Heart left ventricle (tissue), 16 donors: ENCODE results near the gene PROCA1. TPM values are rescaled to one million over a fixed set of nuclear protein-coding genes. Genes with fewer than 3 reads are reported as not detected.
A peak's percentile ranks its signal among the peaks of the same experiment; 100 is the strongest.

Experiments
- ATAC-seq, 4 donors: fragments of 200-7000 bp; cut with Tn5 transposase; one replicate each; pipeline ENCODE4 v1.9.1; 2020 to 2022; ENCODE audit warnings: moderate library complexity in 4 of 4, mild to moderate bottlenecking in 3 of 4, moderate number of reproducible peaks in 1 of 4
- DNase-seq, 5 donors: peaks; one replicate each; pipeline ENCODE4 v3.0.0-alpha.2; 2020
- H3K27ac ChIP-seq, 12 donors: fragments of 200-600 bp; sonication (generic) in 4 of 12; one replicate each; pipeline versions ENCODE4 v1.5.0 to v1.8.0; 2016 to 2022; ENCODE audit warnings: mild to moderate bottlenecking in 2 of 12
- H3K27me3 ChIP-seq, 9 donors: fragments of 200-600 bp; sonication (generic) in 2 of 9; one replicate each; pipeline versions ENCODE4 v1.5.1 to v1.8.0; 2016 to 2022; ENCODE audit warnings: mild to moderate bottlenecking in 3 of 9
- H3K36me3 ChIP-seq, 9 donors: fragments of 200-600 bp; sonication (generic) in 2 of 9; one replicate each; pipeline versions ENCODE4 v1.5.0 to v1.8.0; 2018 to 2022; ENCODE audit warnings: mild to moderate bottlenecking in 2 of 9
- H3K4me1 ChIP-seq, 12 donors: fragments of 200-600 bp; sonication (generic) in 4 of 12; one replicate each; pipeline versions ENCODE4 v1.5.0 to v1.8.0; 2016 to 2022; ENCODE audit warnings: mild to moderate bottlenecking in 3 of 12
- H3K4me3 ChIP-seq, 12 donors: fragments of 200-600 bp; sonication (generic) in 4 of 12; one replicate each; pipeline versions ENCODE4 v1.5.0 to v1.8.0; 2017 to 2022; ENCODE audit warnings: mild to moderate bottlenecking in 9 of 12, moderate library complexity in 4 of 12
- H3K9me3 ChIP-seq, 12 donors: fragments of 200-600 bp; sonication (generic) in 4 of 12; one replicate each; pipeline versions ENCODE4 v1.5.0 to v1.8.0; 2016 to 2022; ENCODE audit warnings: mild to moderate bottlenecking in 1 of 12
- CTCF ChIP-seq, 12 donors: fragments of 200-600 bp; sonication (generic) in 4 of 12; IDR thresholded peaks; one replicate each; pipeline versions ENCODE4 v1.5.0 to v1.8.0; 2018 to 2022; ENCODE audit warnings: antibody characterized with exemption in 12 of 12, mild to moderate bottlenecking in 5 of 12
- POLR2A ChIP-seq, 2 donors: fragments of 450-650 bp; IDR thresholded peaks; one replicate each; pipeline ENCODE4 v1.6.1; 2017; ENCODE audit warnings: antibody characterized with exemption in 2 of 2, mild to moderate bottlenecking in 2 of 2, moderate library complexity in 2 of 2
- WGBS, 4 donors: extraction: QIAGEN DNeasy Blood & Tissue Kit in 2 of 4; methylation state at CpG; one replicate each; pipeline versions ENCODE4 v1.1.5 to v1.1.7; 2013 to 2018; 5-methylcytosine and 5-hydroxymethylcytosine counted together
- intact Hi-C, 10 donors: fragments of 100-400 bp; cut with DNase I; formaldehyde crosslinking; loops; one replicate each; pipeline versions ENCODE4 v1.11.1 to v1.14.2; 2022
- polyA plus RNA-seq, 2 donors: library from polyadenylated mRNA; stranded (reverse); fragments of 200-250 nt; gene quantifications; one replicate each; pipeline ENCODE4 v1.2.3, GENCODE V29; 2013
- total RNA-seq, 9 donors: library from RNA; depleted of rRNA in 2 of 9; stranded (reverse); fragments of >200 nt in 2 of 9; fragmentation: NEBNext Ultra II Directional in 3 of 9; extraction: Animal tissue kit (Norgen Biotek cat#: 25700) in 3 of 9; gene quantifications; one replicate each; pipeline versions ENCODE4 v1.1.0 to v1.2.4, GENCODE V29; 2016 to 2023
- donor health status: ischemic (EF 13 %, LVEDD 7.1; RV severe dilation, severe dysfunction).
- donor health status: healthy with polysubstance abuse.
- donor health status: DM: no; HTN: yes; CAD: no.
- donor health status: DM: no; HTN: no; CAD: no.
- donor health status: ischemic (EF 25% LVEDD 6.9; RV normal size, moderate dysfunction).
- donor health status: ischemic (EF 25% LVEDD 5.7; RV mildly dilated, moderate dysfunction).
- donor health status: healthy.
- donor health status: DM: yes; HTN: yes; CAD: no.
- donor health status: ischemic (EF 35%, LVEDD 5.7; RV mildly dilated, moderate dysfunction).
- donor health status: nonischemic (EF 11% LVEDD 7.7; RV severe dilation, severe dysfunction).
- donor health status: DM: yes; HTN: yes; CAD: no.
- donor health status: PGD.
- donor health status: ischemic (EF 29% LVEDD 5.4; RV normal size, mild dysfunction).
- donor health status: nonischemic (EF 23%, LVEDD 6.1; RV moderate dilation, normal function).

Gene PROCA1
- total and polyA plus RNA-seq, 11 donors = 0.64 to 2.6 (median 1.0) TPM

GRCh38 chr17:28707339-28707720 is 4.4 kb downstream of the PROCA1 start:
- TF ChIP-seq POLR2A (IDR thresholded peaks at IDR 0.05) (no peak), CTCF (IDR thresholded peaks at IDR 0.05) (no peak)
- Histone ChIP-seq H3K4me1 (peaks cover 0 to 23% (median 11%) of the 10 kb centered on the region in 12 donors), H3K9me3 (no peaks in the 10 kb centered on the region), H3K36me3 (peaks cover 0 to 26% (median 21%) of the 10 kb centered on the region in 9 donors), H3K27me3 (no peaks in the 10 kb centered on the region), H3K4me3 (no peak overlapping the region), H3K27ac (no peak overlapping the region)
- WGBS, 4 donors = 76 to 87% (median 81%) methylated on average over 2 of the region's 2 CpGs
- DNase-seq (no peak), ATAC-seq (no peak)
- intact Hi-C loops = no loop called here

- DNase-seq (no peak), ATAC-seq (no peak)
- H3K27me3 ChIP-seq = no peaks in the 10 kb centered on the region
- peaks cover 0 to 17% (median 7%) of the 10 kb centered on the region in 12 donors for H3K4me1 ChIP-seq
- intact Hi-C loops = no loop called here
- no peak overlapping the region for H3K4me3 ChIP-seq
- no peak overlapping the region for H3K27ac ChIP-seq
- H3K36me3 ChIP-seq = peaks cover 0 to 32% (median 27%) of the 10 kb centered on the region in 9 donors
- TF ChIP-seq POLR2A (IDR thresholded peaks at IDR 0.05) (no peak), CTCF (IDR thresholded peaks at IDR 0.05) (no peak)
- H3K9me3 ChIP-seq = no peaks in the 10 kb centered on the region
- 63 to 73% (median 67%) methylated on average over 6 to 7 of the region's 7 CpGs for WGBS, 4 donors
Measured at GRCh38 chr17:28706471-28707338, 5.0 kb downstream of the PROCA1 start.

GRCh38 chr17:28705728-28706334 is 5.9 kb downstream of the PROCA1 start:
- no peak for ATAC-seq
- TF ChIP-seq POLR2A (IDR thresholded peaks at IDR 0.05) (no peak), CTCF (IDR thresholded peaks at IDR 0.05) (no peak)
- WGBS, 4 donors = 79 to 89% (median 81%) methylated on average over 8 to 10 of the region's 10 CpGs
- peaks cover 0 to 11% (median 2%) of the 10 kb centered on the region in 12 donors for H3K4me1 ChIP-seq
- H3K36me3 ChIP-seq = peaks cover 0 to 41% (median 36%) of the 10 kb centered on the region in 9 donors
- H3K4me3 ChIP-seq = no peak overlapping the region
- H3K27ac ChIP-seq = no peak overlapping the region
- intact Hi-C loops = no loop called here
- no peaks in the 10 kb centered on the region for H3K27me3 ChIP-seq
- no peak for DNase-seq
- H3K9me3 ChIP-seq = no peaks in the 10 kb centered on the region

GRCh38 chr17:28705074-28705659 is 6.5 kb downstream of the PROCA1 start:
- Histone ChIP-seq H3K4me3 (no peak overlapping the region), H3K36me3 (peaks cover 0 to 48% (median 42%) of the 10 kb centered on the region in 9 donors), H3K4me1 (peaks cover 0 to 5% (median 0%) of the 10 kb centered on the region in 12 donors), H3K27ac (no peak overlapping the region), H3K9me3 (no peaks in the 10 kb centered on the region), H3K27me3 (no peaks in the 10 kb centered on the region)
- intact Hi-C loops = no loop called here
- DNase-seq (peak in 1 of 5 donors; percentile 9), ATAC-seq (no peak)
- 76 to 83% (median 80%) methylated on average over 5 of the region's 5 CpGs for WGBS, 4 donors
- no peak for TF ChIP-seq CTCF (IDR thresholded peaks at IDR 0.05)
- no peak for TF ChIP-seq POLR2A (IDR thresholded peaks at IDR 0.05)
